H9 (cell line): ENCODE data around the gene SRPK1. TPM values are rescaled to one million over a fixed set of nuclear protein-coding genes. Genes with fewer than 3 reads are reported as not detected.

Experiments
- DNase-seq: peaks from one replicate; pipeline ENCODE4 v3.0.0-alpha.2; 2017
- H2AFZ ChIP-seq: one replicate; pipeline ENCODE4 v1.6.1; 2013; ENCODE audit warnings: mild to moderate bottlenecking, low read length, control low read depth, moderate library complexity
- H2AK5ac ChIP-seq: 2 replicates; pipeline ENCODE4 v1.6.1; 2013; ENCODE audit warnings: low read length, control low read depth, mixed read lengths; ENCODE audit not compliant: insufficient read length
- H2BK120ac ChIP-seq: one replicate; pipeline ENCODE4 v1.6.1; 2013; ENCODE audit warnings: low read depth, mild to moderate bottlenecking, low read length, control low read depth, inconsistent platforms; ENCODE audit not compliant: poor library complexity, severe bottlenecking
- H2BK12ac ChIP-seq: 2 replicates; pipeline ENCODE4 v1.6.1; 2013; ENCODE audit warnings: low read length, control low read depth, mixed read lengths, low read depth; ENCODE audit not compliant: insufficient read length
- H2BK15ac ChIP-seq: 2 replicates; pipeline ENCODE4 v1.6.1; 2013; ENCODE audit warnings: low read depth, low read length, control low read depth
- H2BK20ac ChIP-seq: one replicate; pipeline ENCODE4 v1.6.1; 2013; ENCODE audit warnings: low read depth, mild to moderate bottlenecking, low read length, control low read depth, inconsistent platforms; ENCODE audit not compliant: poor library complexity, severe bottlenecking
- H2BK5ac ChIP-seq: 2 replicates; pipeline ENCODE4 v1.6.1; 2013; ENCODE audit warnings: low read length, control low read depth, mixed read lengths; ENCODE audit not compliant: insufficient read length
- H3K14ac ChIP-seq: 2 replicates; pipeline ENCODE4 v1.6.1; 2013; ENCODE audit warnings: low read length, control low read depth; ENCODE audit not compliant: insufficient read depth
- H3K18ac ChIP-seq: 2 replicates; pipeline ENCODE4 v1.6.1; 2013; ENCODE audit warnings: low read depth, mild to moderate bottlenecking, mixed read lengths, low read length, control low read depth; ENCODE audit not compliant: insufficient read length
- H3K23ac ChIP-seq: 2 replicates; pipeline ENCODE4 v1.6.1; 2013; ENCODE audit warnings: low read length, control low read depth, mixed read lengths, low read depth; ENCODE audit not compliant: insufficient read length
- H3K23me2 ChIP-seq: 2 replicates; pipeline ENCODE4 v1.6.1; 2013; ENCODE audit warnings: low read depth, mild to moderate bottlenecking, mixed read lengths, low read length, control low read depth; ENCODE audit not compliant: insufficient read length, poor library complexity, severe bottlenecking
- H3K27ac ChIP-seq: 2 replicates; pipeline ENCODE4 v1.5.1; 2013; ENCODE audit warnings: low read length, control low read depth, mixed read lengths, low read depth; ENCODE audit not compliant: insufficient read length
- H3K27me3 ChIP-seq: 2 replicates; pipeline ENCODE4 v1.6.1; 2013; ENCODE audit warnings: low read length, control low read depth, inconsistent platforms; ENCODE audit not compliant: insufficient read depth
- H3K4ac ChIP-seq: 2 replicates; pipeline ENCODE4 v1.6.1; 2013; ENCODE audit warnings: low read depth, mild to moderate bottlenecking, control low read depth, inconsistent platforms, low read length, moderate library complexity
- H3K4me1 ChIP-seq: 2 replicates; pipeline ENCODE4 v1.6.1; 2013; ENCODE audit warnings: low read length, control low read depth, inconsistent platforms; ENCODE audit not compliant: insufficient read depth
- H3K4me2 ChIP-seq: 2 replicates; pipeline ENCODE4 v1.6.1; 2013; ENCODE audit warnings: low read length, control low read depth, mixed read lengths; ENCODE audit not compliant: insufficient read length, insufficient read depth
- H3K56ac ChIP-seq: 2 replicates; pipeline ENCODE4 v1.6.1; 2013; ENCODE audit warnings: low read depth, mild to moderate bottlenecking, mixed read lengths, low read length, control low read depth; ENCODE audit not compliant: insufficient read length
- H3K79me1 ChIP-seq: 2 replicates; pipeline ENCODE4 v1.6.1; 2013; ENCODE audit warnings: low read depth, mild to moderate bottlenecking, moderate library complexity, low read length, control low read depth, inconsistent platforms; ENCODE audit not compliant: insufficient read depth, poor library complexity, severe bottlenecking
- H3K79me2 ChIP-seq: 2 replicates; pipeline ENCODE4 v1.6.1; 2013; ENCODE audit warnings: low read length, control low read depth, inconsistent platforms; ENCODE audit not compliant: insufficient read depth
- H3K9ac ChIP-seq: 2 replicates; pipeline ENCODE4 v1.6.1; 2013; ENCODE audit warnings: low read length, control low read depth, mixed read lengths; ENCODE audit not compliant: insufficient read length; ENCODE audit errors: extremely low read depth
- H3K9me3 ChIP-seq: one replicate; pipeline ENCODE4 v1.6.1; 2013; ENCODE audit warnings: low read depth, low read length, inconsistent platforms; ENCODE audit not compliant: control insufficient read depth
- H3T11ph ChIP-seq: one replicate; pipeline ENCODE4 v1.6.1; 2013; ENCODE audit warnings: mild to moderate bottlenecking, low read length, control low read depth, inconsistent platforms
- H4K20me1 ChIP-seq: one replicate; pipeline ENCODE4 v1.6.1; 2013; ENCODE audit not compliant: control insufficient read depth, insufficient read length, insufficient read depth
- H4K5ac ChIP-seq: 2 replicates; pipeline ENCODE4 v1.6.1; 2013; ENCODE audit warnings: low read depth, mild to moderate bottlenecking, mixed read lengths, low read length, control low read depth; ENCODE audit not compliant: insufficient read length
- H4K8ac ChIP-seq: replicated peaks from 2 replicates; pipeline ENCODE4 v1.6.1; 2013; ENCODE audit warnings: low read length, control low read depth, mixed read lengths, low read depth; ENCODE audit not compliant: insufficient read length
- H4K91ac ChIP-seq: 2 replicates; pipeline ENCODE4 v1.6.1; 2013; ENCODE audit warnings: low read depth, mild to moderate bottlenecking, moderate library complexity, mixed read lengths, low read length, control low read depth; ENCODE audit not compliant: insufficient read length
- H3K27ac Mint-ChIP-seq, 3 experiments: 2 replicates in 2 of 3; 3 replicates in 1 of 3; pipeline ENCODE4 v1.8.0; 2020 to 2021; ENCODE audit warnings: mixed read lengths in 3 of 3, mild to moderate bottlenecking in 1 of 3, moderate library complexity in 1 of 3
- H3K27me3 Mint-ChIP-seq: 2 replicates; pipeline ENCODE4 v1.8.0; 2021; ENCODE audit warnings: low read depth, mild to moderate bottlenecking, moderate library complexity, mixed read lengths
- H3K36me3 Mint-ChIP-seq, 3 experiments: 2 replicates in 2 of 3; 3 replicates in 1 of 3; pipeline ENCODE4 v1.8.0; 2020 to 2021; ENCODE audit warnings: low read depth in 3 of 3, mixed read lengths in 3 of 3; ENCODE audit not compliant: insufficient read depth in 1 of 3
- H3K4me1 Mint-ChIP-seq, 2 experiments: 2 replicates each; pipeline ENCODE4 v1.8.0; 2020; ENCODE audit warnings: mixed read lengths in 2 of 2
- H3K4me3 Mint-ChIP-seq, 2 experiments: 2 replicates in 1 of 2; 3 replicates in 1 of 2; pipeline ENCODE4 v1.8.0; 2020 to 2021; ENCODE audit warnings: mild to moderate bottlenecking in 2 of 2, mixed read lengths in 2 of 2, moderate library complexity in 1 of 2
- H3K9me3 Mint-ChIP-seq, 2 experiments: 2 replicates in 1 of 2; 3 replicates in 1 of 2; pipeline ENCODE4 v1.8.0; 2020; ENCODE audit warnings: mild to moderate bottlenecking in 2 of 2, mixed read lengths in 2 of 2, moderate library complexity in 1 of 2
- CTCF ChIP-seq: fragments of 200-600 bp; sonication (generic); conservative IDR thresholded peaks from 3 replicates; pipeline ENCODE4 v1.8.0; 2021; ENCODE audit warnings: antibody characterized with exemption, mild to moderate bottlenecking
- WGBS: extraction: QIAGEN DNeasy Blood & Tissue Kit; methylation state at CpG from one replicate; pipeline ENCODE4 v1.1.7; 2013; ENCODE audit warnings: missing lambda C conversion rate, low lambda C conversion rate, mixed read lengths; ENCODE audit not compliant: insufficient read length; ENCODE audit errors: extremely low coverage; 5-methylcytosine and 5-hydroxymethylcytosine counted together
- total RNA-seq: library from RNA; stranded (reverse); gene quantifications from 2 replicates; pipeline ENCODE4 v1.2.1, GENCODE V29; 2021

The SRPK1 gene
- total RNA-seq, 1 experiment from 2014 or later = 93.2 TPM

- no peak for DNase-seq
- Mint-ChIP-seq H3K4me3 (no peak overlapping the region), H3K27ac (no peak overlapping the region; a peak in 1 of 7 replicates), H3K27me3 (peaks cover 2% of the 10 kb centered on the region; the same call in 1 of the 2 replicates), H3K4me1 (peaks cover 9 to 11% of the 10 kb centered on the region in 2 experiments), H3K36me3 (no peaks in the 10 kb centered on the region), H3K9me3 (no peaks in the 10 kb centered on the region)
- Histone ChIP-seq H3K27ac (no peak overlapping the region), H4K5ac (no peak overlapping the region), H2BK12ac (no peak overlapping the region), H3K79me1 (no peaks in the 10 kb centered on the region), H2AFZ (no peak overlapping the region), H2AK5ac (no peak overlapping the region), H4K8ac (no peak overlapping the region), H3K18ac (no peak overlapping the region), H3T11ph (no peak overlapping the region), H2BK20ac (no peak overlapping the region), H4K20me1 (no peaks in the 10 kb centered on the region), H3K9ac (no peak overlapping the region), H3K4me2 (no peak overlapping the region), H2BK120ac (no peak overlapping the region), H3K23ac (no peak overlapping the region), H3K4me1 (no peaks in the 10 kb centered on the region), H2BK15ac (no peak overlapping the region), H4K91ac (no peak overlapping the region), H3K27me3 (no peaks in the 10 kb centered on the region), H3K79me2 (no peaks in the 10 kb centered on the region; the same call in 1 of the 2 replicates), H3K9me3 (no peaks in the 10 kb centered on the region), H3K56ac (no peak overlapping the region), H3K23me2 (no peaks in the 10 kb centered on the region), H3K4ac (no peak overlapping the region), H2BK5ac (no peak overlapping the region), H3K14ac (no peak overlapping the region)
- WGBS = no CpG with 5 or more reads among the region's 8 CpGs
- no peak for TF ChIP-seq CTCF
These were observed 34.2 kb upstream of the SRPK1 start for GRCh38 chr6:35955071-35955470.
